HG02981 (cell line): ENCODE measurements around the gene ALOX12B.
"Not testable (repeated sequence)": the region's sequence is repeated elsewhere in the genome, so short reads cannot be mapped to it uniquely, and the experiment has no call there.

Source experiments
- ATAC-seq: cut with Tn5 transposase; IDR thresholded peaks from one replicate; pipeline ENCODE4 v1.9.1; 2021; ENCODE audit warnings: mild to moderate bottlenecking, moderate library complexity; ENCODE audit not compliant: unreplicated experiment

ALOX12B gene

GRCh38 chr17:8067806-8068205 is 19.7 kb downstream of the ALOX12B start:
- no peak for ATAC-seq

GRCh38 chr17:8066841-8067775 is 20.4 kb downstream of the ALOX12B start:
- ATAC-seq: no peak

- ATAC-seq: no peak
Observed at GRCh38 chr17:8064561-8065019, 22.9 kb downstream of the ALOX12B start.

GRCh38 chr17:8063761-8064534 is 23.6 kb downstream of the ALOX12B start:
- no peak for ATAC-seq

- ATAC-seq: no peak
Observed at GRCh38 chr17:8062807-8063483, 24.6 kb downstream of the ALOX12B start.

GRCh38 chr17:8062435-8062806 is 25.1 kb downstream of the ALOX12B start:
- no peak for ATAC-seq

- not testable (repeated sequence) for ATAC-seq
Observed at GRCh38 chr17:8061851-8062250, 25.7 kb downstream of the ALOX12B start.

- no peak for ATAC-seq
Observed at GRCh38 chr17:8060274-8060673, 27.2 kb downstream of the ALOX12B start.

GRCh38 chr17:8059131-8059530 is 28.4 kb downstream of the ALOX12B start:
- ATAC-seq: no peak

- ATAC-seq: no peak
Observed at GRCh38 chr17:8057691-8058114, 29.8 kb downstream of the ALOX12B start.

GRCh38 chr17:8056976-8057625 is 30.4 kb downstream of the ALOX12B start:
- ATAC-seq: no peak

- no peak for ATAC-seq
Observed at GRCh38 chr17:8056232-8056975, 31.1 kb downstream of the ALOX12B start.

- ATAC-seq: no peak
Observed at GRCh38 chr17:8055851-8056231, 31.7 kb downstream of the ALOX12B start.

- no peak for ATAC-seq
Observed at GRCh38 chr17:8053600-8053999, 33.9 kb downstream of the ALOX12B start.

- no peak for ATAC-seq
Observed at GRCh38 chr17:8052256-8053252, 35.0 kb downstream of the ALOX12B start.

- ATAC-seq: no peak
Observed at GRCh38 chr17:8051831-8052230, 35.7 kb downstream of the ALOX12B start.

GRCh38 chr17:8048736-8049135 is 38.8 kb downstream of the ALOX12B start:
- ATAC-seq: no peak

- ATAC-seq: no peak
Observed at GRCh38 chr17:8048236-8048635, 39.3 kb downstream of the ALOX12B start.

GRCh38 chr17:8047769-8048110 is 39.8 kb downstream of the ALOX12B start:
- ATAC-seq: no peak
